Caki2 (cell line): Measurements from ENCODE around the gene ZSCAN20. TPM values are rescaled to one million over a fixed set of nuclear protein-coding genes. Genes with fewer than 3 reads are reported as not detected.

Source experiments
- DNase-seq: peaks from one replicate; pipeline ENCODE4 v3.0.0-alpha.2; 2015; ENCODE audit warnings: low read depth
- in situ Hi-C: cut with HindIII; loops from 2 replicates; pipeline ENCODE4 v1.10.0; 2016; ENCODE audit warnings: low sequenced_read_pairs, low pct_unique_long_range_greater_than_20kb, mixed read lengths
- total RNA-seq: library from RNA; depleted of rRNA; stranded (reverse); fragments of >200 nt; shearing (Covaris generic); gene quantifications from 2 replicates; pipeline ENCODE4 v1.2.3, GENCODE V29; 2014; ENCODE audit warnings: low replicate concordance; rRNA removed

ZSCAN20 gene
- total RNA-seq = 1.9 and 8.3 TPM in 2 replicates

GRCh38 chr1:33472269-33472980 is at the start of gene ZSCAN20:
ZSCAN20 (plus strand) TSS chr1:33472645; CDS start chr1:33479289, 6,644 bp downstream.
- DNase-seq = peak; percentile 95
- in situ Hi-C loops = no loop called here

DNA sequence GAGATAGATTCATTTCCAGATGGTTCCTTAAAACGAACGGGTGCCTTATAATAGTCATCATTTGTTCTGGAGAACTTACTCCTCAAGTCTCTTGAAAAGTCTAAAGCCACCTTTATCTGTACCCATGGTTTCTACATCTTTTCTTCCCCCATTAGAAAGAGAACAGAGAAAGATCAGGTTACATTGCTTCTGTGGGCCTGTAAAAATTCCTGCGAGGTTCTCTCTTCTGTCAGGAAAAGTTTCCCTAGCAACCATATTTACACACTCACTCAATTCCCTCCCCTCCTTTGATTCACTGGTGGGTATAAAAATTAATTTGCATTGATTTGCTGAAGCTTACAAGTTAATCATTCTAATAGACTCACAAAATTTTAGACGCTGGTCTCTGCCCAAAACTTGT is 48.2 kb upstream of the ZSCAN20 start:
- no peak for DNase-seq
- in situ Hi-C loops = no loop called here

- in situ Hi-C loops = no loop called here
- no peak for DNase-seq
These were observed 47.8 kb upstream of the ZSCAN20 start for GRCh38 chr1:33424610-33425009.

- in situ Hi-C loops = no loop called here
- no peak for DNase-seq
These were observed 46.5 kb upstream of the ZSCAN20 start for GRCh38 chr1:33425900-33426299.

- DNase-seq = no peak
- in situ Hi-C loops = no loop called here
These were observed 45.5 kb upstream of the ZSCAN20 start for GRCh38 chr1:33426916-33427315.

GRCh38 chr1:33428661-33429060 is 43.8 kb upstream of the ZSCAN20 start:
- in situ Hi-C loops = no loop called here
- no peak for DNase-seq

DNA sequence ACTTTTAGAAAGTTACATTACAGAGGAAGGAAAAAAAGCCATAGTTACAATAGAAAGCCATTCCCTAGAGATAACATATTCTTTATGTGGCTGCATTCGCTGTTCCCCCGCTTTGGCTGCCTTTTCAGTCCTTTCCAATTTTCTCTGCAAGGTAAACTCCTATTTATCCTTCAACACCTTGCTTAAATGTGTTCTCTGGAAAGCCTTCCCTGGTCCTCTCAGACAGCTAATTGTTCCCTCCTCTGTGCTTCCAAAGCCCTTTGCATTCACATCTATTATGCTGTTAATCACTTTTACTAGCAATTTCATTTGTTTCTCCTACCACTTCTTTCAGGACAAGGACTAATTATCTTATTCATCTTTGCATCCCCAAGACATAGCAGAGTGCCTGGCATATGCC is 43.1 kb upstream of the ZSCAN20 start:
- in situ Hi-C loops = no loop called here

GRCh38 chr1:33429856-33430691 is 42.4 kb upstream of the ZSCAN20 start:
- peak; percentile 9 for DNase-seq
- in situ Hi-C loops = no loop called here

More for the DNA sequence above, 43.1 kb upstream of the ZSCAN20 start:
- DNase-seq = no peak

GRCh38 chr1:33430692-33431593 is 41.5 kb upstream of the ZSCAN20 start, which contains the start of gene PHC2:
PHC2 (minus strand) TSS chr1:33431095; CDS start chr1:33375539, 55,556 bp downstream.
- in situ Hi-C loops = no loop called here
- peak; percentile 95 for DNase-seq

DNA sequence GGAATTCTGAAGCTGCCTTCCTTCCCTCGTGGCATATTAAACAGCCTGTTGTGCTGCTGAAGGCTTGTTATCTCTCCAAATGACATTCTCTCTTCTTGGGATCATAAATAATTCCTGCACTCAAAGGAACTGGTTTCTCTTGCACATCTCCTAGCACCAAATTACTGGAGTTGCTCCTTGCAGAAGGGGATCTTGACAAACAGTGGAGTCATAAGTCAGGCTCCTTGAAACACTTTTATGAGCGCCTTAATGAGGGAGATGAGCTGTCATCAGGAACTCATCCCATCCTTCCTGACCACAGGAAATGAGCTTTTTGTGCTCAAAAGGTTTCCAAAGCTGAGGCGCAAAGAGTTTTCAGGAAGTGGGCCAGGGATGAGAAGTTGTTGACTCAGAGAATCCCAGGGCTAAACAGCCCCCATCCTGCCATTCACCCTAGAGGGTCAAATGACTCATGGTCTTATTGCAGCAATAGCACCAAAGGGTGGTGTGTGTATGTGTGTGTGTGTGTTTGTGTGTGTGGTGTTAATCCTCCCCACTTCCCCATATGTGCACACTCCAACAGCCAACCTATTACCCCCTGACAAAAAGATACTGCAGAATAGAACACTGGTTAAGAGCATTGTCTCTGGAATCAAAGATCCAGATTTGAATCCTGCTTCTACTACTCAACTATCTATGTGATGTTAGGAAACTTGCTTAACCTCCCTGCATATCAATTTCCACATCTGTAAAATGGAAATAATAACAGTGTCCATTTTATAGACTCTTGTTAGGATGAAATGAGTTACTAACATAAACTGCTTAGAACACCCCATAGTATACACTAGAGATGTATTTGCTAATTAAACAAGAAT is 38.7 kb upstream of the ZSCAN20 start:
- in situ Hi-C loops = no loop called here
- DNase-seq = peak; percentile 81

- DNase-seq = no peak
- in situ Hi-C loops = no loop called here
These were observed 38.1 kb upstream of the ZSCAN20 start for GRCh38 chr1:33434363-33434750.

GRCh38 chr1:33435096-33435820 is 37.2 kb upstream of the ZSCAN20 start:
- in situ Hi-C loops = no loop called here
- no peak for DNase-seq

DNA sequence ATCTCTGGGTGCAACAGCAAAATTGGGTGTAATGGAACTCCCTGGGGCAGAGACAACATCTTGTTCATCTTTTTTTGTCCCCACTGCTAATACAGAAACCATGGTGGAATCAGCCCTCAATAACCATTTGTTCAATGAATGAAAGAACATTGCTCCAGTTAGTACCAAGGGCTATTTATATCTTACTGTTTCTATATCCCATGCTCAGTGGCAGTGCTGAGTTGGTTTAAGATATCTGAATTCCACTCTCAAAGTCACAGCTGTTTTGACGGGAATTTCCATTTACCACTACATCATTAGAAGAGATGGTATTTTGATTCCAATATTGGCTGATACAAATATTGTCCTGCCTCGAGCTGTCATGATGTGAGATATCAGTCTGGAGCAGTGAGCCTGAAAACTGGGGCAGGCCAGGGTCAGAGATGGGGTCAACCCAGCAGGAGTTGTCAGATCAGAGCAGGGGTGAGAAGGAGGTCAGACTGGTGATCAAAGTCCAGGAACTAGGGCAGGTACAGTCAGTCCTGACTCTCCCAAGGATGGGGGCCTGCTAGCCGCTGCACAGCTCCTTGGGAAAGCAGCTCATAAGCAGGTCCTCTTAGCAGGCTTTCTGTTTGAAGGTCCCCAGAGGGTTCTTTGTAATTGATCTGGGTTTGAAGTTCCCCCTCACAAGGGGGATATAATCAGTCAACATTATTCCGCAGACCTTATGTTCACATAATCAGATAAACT is 35.7 kb upstream of the ZSCAN20 start:
- no peak for DNase-seq
- in situ Hi-C loops = no loop called here

- DNase-seq = no peak
- in situ Hi-C loops = no loop called here
These were observed 33.9 kb upstream of the ZSCAN20 start for GRCh38 chr1:33438364-33439160.

DNA sequence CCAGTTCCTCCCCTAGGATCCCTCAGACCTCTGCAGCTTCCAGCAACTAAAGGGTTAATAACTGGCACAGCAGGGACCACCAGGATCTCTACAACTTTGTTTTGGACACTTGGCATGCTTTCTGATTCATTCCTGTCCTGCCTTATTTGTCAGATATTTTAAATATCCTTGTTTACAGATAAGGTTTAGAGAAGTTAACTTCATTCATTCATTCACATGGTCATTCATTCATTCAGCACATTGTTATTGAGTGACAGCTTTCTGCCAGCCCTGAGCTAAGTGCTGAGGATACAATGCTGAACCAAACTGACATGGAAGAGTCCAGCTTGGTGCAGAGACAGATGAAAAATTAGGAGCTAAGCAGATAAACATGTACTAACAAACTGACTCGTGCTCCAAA is 32.8 kb upstream of the ZSCAN20 start:
- in situ Hi-C loops = no loop called here
- no peak for DNase-seq
